A673 (cell line): Measurements from ENCODE around the gene TOPORS. TPM values are rescaled to one million over a fixed set of nuclear protein-coding genes. Genes with fewer than 3 reads are reported as not detected.
A peak's percentile ranks its signal among the peaks of the same experiment; 100 is the strongest.

Experiments used
- BruUV-seq: library from RNA; stranded (reverse); fragments of 400-500 nt; replicated peaks from 2 replicates; lab custom pipeline; 2021; lab: Mats Ljungman, UMichigan
- CTCF ChIA-PET: fragments of 300-600 bp; sonication (Branson Sonifier 250); formaldehyde crosslinking; loops from one replicate; lab custom pipeline; 2022; ENCODE audit warnings: antibody characterized with exemption; lab: Charles Lee
- POLR2A ChIA-PET: fragments of 300-600 bp; sonication (Branson Sonifier 250); formaldehyde crosslinking; loops from one replicate; lab custom pipeline; 2022; ENCODE audit warnings: antibody characterized with exemption; ENCODE audit not compliant: low non-redundant PET; lab: Charles Lee
- DNase-seq: peaks from one replicate; pipeline ENCODE4 v3.0.0-alpha.2; 2015; ENCODE audit warnings: low spot score
- H3K27ac ChIP-seq: fragments of 200-600 bp; sonication (generic); 2 replicates; pipeline ENCODE4 v1.5.1; 2016; ENCODE audit warnings: mixed run types, low read depth, mild to moderate bottlenecking, mixed read lengths, antibody characterized with exemption, low read length; ENCODE audit not compliant: poor library complexity, severe bottlenecking
- H3K27me3 ChIP-seq: fragments of 200-600 bp; sonication (generic); replicated peaks from 2 replicates; pipeline ENCODE4 v1.6.1; 2017; ENCODE audit warnings: mixed run types, low read depth, mild to moderate bottlenecking, mixed read lengths, antibody characterized with exemption, low read length; ENCODE audit not compliant: insufficient read depth, poor library complexity
- H3K36me3 ChIP-seq: fragments of 200-600 bp; sonication (generic); 2 replicates; pipeline ENCODE4 v1.6.1; 2016; ENCODE audit warnings: mixed run types, mild to moderate bottlenecking, mixed read lengths, antibody characterized with exemption, low read length; ENCODE audit not compliant: insufficient read depth, poor library complexity, severe bottlenecking
- H3K4me1 ChIP-seq: fragments of 200-600 bp; sonication (generic); 2 replicates; pipeline ENCODE4 v1.6.1; 2017; ENCODE audit warnings: mixed run types, mild to moderate bottlenecking, mixed read lengths, antibody characterized with exemption, low read length; ENCODE audit not compliant: insufficient read depth, poor library complexity, severe bottlenecking
- H3K4me3 ChIP-seq: fragments of 200-600 bp; sonication (generic); 2 replicates; pipeline ENCODE4 v1.5.1; 2016; ENCODE audit warnings: low read depth, mixed run types, mild to moderate bottlenecking, mixed read lengths, low read length; ENCODE audit not compliant: poor library complexity, severe bottlenecking
- H3K9me3 ChIP-seq: fragments of 200-600 bp; sonication (generic); 2 replicates; pipeline ENCODE4 v1.6.1; 2016; ENCODE audit warnings: mixed run types, low read depth, mild to moderate bottlenecking, mixed read lengths, antibody characterized with exemption, low read length; ENCODE audit not compliant: poor library complexity, severe bottlenecking
- EZH2 ChIP-seq: fragments of 200-600 bp; sonication (generic); IDR thresholded peaks from 2 replicates; pipeline ENCODE4 v1.6.1; 2017; ENCODE audit warnings: borderline replicate concordance, low read depth, mild to moderate bottlenecking, mixed read lengths, antibody characterized with exemption, low read length; ENCODE audit not compliant: poor library complexity, severe bottlenecking
- intact Hi-C: fragments of 100-400 bp; cut with micrococcal nuclease; formaldehyde crosslinking; loops from one replicate; pipeline ENCODE4 v1.10.0; 2022; ENCODE audit not compliant: unreplicated experiment
- total RNA-seq: library from RNA; stranded (reverse); gene quantifications from 2 replicates; pipeline ENCODE4 v1.2.3, GENCODE V29; 2021
- TF ChIP-seq, protein P1 (sequence below): fragments of 300-800, 200-600 bp; sonication (generic); conservative IDR thresholded peaks from 2 replicates; pipeline ENCODE4 v1.5.1; 2017; ENCODE audit warnings: low read depth, mild to moderate bottlenecking, antibody characterized with exemption, low read length, moderate library complexity, mixed read lengths

Gene TOPORS
- total RNA-seq, 1 experiment from 2014 or later: 25.3 TPM

DNA sequence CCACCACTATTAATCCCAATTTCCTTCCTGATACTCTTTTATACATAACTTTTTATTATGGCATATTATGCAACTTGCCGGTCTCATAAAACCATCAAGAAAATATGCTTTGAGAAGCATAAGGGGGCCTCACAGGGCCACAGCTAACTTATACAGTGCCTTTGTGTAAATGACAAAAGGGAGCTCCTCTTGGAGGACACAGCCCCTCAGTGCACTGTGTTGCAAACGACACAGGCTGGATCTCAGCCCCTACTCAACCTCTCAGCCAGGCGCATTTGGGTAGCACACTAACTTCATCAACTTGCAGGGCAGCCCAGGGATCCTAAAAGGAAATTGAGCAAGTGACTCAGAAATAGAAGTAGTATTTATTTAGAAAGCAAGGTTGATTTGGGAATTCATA is 61.8 kb downstream of the TOPORS start:
- POLR2A ChIA-PET: no interaction called here

More for the DNA sequence above, 61.8 kb downstream of the TOPORS start:
- TF ChIP-seq, protein P1, sequence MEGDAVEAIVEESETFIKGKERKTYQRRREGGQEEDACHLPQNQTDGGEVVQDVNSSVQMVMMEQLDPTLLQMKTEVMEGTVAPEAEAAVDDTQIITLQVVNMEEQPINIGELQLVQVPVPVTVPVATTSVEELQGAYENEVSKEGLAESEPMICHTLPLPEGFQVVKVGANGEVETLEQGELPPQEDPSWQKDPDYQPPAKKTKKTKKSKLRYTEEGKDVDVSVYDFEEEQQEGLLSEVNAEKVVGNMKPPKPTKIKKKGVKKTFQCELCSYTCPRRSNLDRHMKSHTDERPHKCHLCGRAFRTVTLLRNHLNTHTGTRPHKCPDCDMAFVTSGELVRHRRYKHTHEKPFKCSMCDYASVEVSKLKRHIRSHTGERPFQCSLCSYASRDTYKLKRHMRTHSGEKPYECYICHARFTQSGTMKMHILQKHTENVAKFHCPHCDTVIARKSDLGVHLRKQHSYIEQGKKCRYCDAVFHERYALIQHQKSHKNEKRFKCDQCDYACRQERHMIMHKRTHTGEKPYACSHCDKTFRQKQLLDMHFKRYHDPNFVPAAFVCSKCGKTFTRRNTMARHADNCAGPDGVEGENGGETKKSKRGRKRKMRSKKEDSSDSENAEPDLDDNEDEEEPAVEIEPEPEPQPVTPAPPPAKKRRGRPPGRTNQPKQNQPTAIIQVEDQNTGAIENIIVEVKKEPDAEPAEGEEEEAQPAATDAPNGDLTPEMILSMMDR: no peak
- TF ChIP-seq EZH2: no peak
- H3K4me1 ChIP-seq: no peaks in the 10 kb centered on the region
- H3K4me3 ChIP-seq: no peak overlapping the region
- no peaks in the 10 kb centered on the region for H3K27me3 ChIP-seq
- H3K36me3 ChIP-seq: no peaks in the 10 kb centered on the region
- CTCF ChIA-PET: no interaction called here
- peak; percentile 48 for DNase-seq
- H3K9me3 ChIP-seq: no peaks in the 10 kb centered on the region
- BruUV-seq: no TSS peak
- intact Hi-C loops: no loop called here
- peak overlapping the region; percentile 10 for H3K27ac ChIP-seq

Other genes starting within 250 kb of the TOPORS start
- gene ACO1, start 167.9 kb downstream of the TOPORS start, total RNA-seq: 40.0 and 41.7 TPM in 2 replicates
- gene RIGI, start 26.4 kb downstream of the TOPORS start, total RNA-seq: 5.9 and 7.4 TPM in 2 replicates
- 6.5 and 7.6 TPM in 2 replicates for gene SMIM27, start 259 bp downstream of the TOPORS start, total RNA-seq
- gene NDUFB6, start 20.6 kb upstream of the TOPORS start, total RNA-seq: 77.5 and 82.6 TPM in 2 replicates
- not detected in 2 replicates for gene TAF1L, start 83.1 kb upstream of the TOPORS start, total RNA-seq
- not detected in 2 replicates for gene TMEM215, start 231.0 kb upstream of the TOPORS start, total RNA-seq